GM18858 (cell line): ENCODE results near the gene CPNE5.

Experiments
- ATAC-seq: cut with Tn5 transposase; IDR thresholded peaks from one replicate; pipeline ENCODE4 v1.9.1; 2021; ENCODE audit not compliant: unreplicated experiment

The CPNE5 gene

GRCh38 chr6:36858407-36858981 is 19.2 kb upstream of the CPNE5 start:
- ATAC-seq, result no peak

DNA sequence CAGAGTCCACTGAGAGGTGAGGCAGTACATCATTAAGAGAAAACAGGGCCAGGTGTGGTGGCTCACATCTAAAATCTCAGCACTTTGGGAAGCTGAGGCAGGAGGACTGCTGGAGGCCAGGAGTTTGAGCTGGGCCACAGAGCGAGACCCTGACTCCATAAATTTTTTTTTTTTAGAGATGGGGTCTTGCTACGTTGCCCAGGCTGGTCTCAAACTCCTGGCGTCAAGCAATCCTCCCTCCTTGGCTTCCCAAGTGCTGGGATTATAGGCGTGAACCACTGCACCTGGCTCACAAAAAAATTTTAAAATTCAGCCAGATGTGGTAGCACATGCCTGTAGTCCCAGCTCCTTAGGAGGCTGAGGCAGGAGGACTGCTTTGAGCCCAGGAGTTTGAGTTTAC is 18.1 kb upstream of the CPNE5 start:
- no peak for ATAC-seq

- no peak for ATAC-seq
Measured at GRCh38 chr6:36856277-36856676, 17.0 kb upstream of the CPNE5 start.

- no peak for ATAC-seq
Measured at GRCh38 chr6:36855750-36856149, 16.5 kb upstream of the CPNE5 start.

GRCh38 chr6:36853325-36853724 is 14.1 kb upstream of the CPNE5 start:
- no peak for ATAC-seq

DNA sequence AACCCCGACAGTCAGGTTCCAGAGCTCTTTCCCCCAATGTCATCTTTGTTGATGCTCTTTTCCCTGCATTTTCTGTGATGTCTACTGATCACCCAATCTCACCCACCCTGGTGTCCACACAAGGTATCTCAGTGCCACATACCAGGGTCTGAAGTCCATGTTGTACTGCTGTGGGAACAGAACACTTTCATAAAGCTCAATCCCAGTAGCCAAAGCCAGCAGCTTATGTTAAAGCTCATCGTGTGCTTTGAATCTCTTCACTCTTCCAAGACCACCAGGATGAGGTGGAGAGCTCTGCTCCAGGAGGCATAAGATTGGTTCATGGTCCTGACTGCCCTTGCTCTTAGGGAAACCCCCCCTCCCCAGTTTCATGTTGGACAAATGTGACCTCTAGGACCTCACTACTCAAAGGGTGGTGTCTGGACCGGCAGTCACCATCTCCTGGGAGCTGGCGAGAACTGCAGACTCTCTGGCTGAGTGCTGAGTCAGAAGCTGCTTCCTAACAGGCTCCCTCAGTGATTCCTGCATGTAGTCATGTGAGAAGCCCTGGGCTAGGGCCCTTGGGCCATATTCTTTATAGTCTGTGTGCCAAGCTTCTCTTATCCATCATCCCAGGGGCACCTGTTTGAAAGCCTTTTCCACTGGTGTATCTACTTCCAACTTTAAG is 13.4 kb upstream of the CPNE5 start:
- no peak for ATAC-seq

DNA sequence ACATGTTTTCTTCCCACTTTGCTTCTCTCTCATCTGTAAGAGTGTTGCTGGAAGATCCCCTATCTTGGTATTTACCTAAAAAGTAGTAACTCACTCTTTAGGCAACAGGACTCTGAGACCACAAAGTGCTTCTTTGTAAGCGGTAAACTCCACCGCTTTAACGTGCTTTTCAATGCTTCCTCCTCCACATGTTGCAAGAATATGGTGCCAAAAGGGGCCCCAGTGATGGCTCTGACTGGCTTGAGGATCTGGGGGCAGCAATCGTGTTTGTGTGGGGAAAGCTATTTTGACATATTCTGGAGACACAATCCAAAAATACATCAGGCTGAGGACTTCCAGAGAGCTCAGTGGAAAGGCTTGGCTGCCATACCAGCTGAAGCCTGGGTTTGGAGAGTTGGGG is 12.4 kb upstream of the CPNE5 start:
- ATAC-seq, result no peak

GRCh38 chr6:36851149-36851614 is 11.9 kb upstream of the CPNE5 start:
- ATAC-seq, result no peak

DNA sequence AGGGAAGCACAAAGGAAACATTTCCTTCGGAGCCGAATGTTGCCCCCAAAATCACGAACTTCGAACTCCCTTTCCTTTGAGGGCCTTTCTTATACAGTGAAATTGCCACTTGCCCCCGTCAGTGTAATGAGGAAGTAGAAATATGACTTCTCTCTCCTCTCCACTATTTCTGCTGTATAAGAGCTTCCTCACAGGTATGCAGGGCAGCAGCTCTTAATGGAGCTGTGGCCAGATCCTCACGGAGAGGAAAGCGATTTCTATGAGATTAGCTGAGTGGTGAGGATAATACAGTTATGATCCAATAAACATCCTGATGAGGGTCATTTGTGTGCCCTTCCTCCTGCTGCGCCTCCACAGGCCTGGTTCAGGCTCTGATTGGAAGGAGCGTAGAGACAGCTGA is 10.8 kb upstream of the CPNE5 start:
- ATAC-seq, result no peak

GRCh38 chr6:36848658-36849441 is 9.6 kb upstream of the CPNE5 start:
- no peak for ATAC-seq

- ATAC-seq, result no peak
Measured at GRCh38 chr6:36847991-36848390, 8.7 kb upstream of the CPNE5 start.

- ATAC-seq, result no peak
Measured at GRCh38 chr6:36847152-36847551, 7.9 kb upstream of the CPNE5 start.

DNA sequence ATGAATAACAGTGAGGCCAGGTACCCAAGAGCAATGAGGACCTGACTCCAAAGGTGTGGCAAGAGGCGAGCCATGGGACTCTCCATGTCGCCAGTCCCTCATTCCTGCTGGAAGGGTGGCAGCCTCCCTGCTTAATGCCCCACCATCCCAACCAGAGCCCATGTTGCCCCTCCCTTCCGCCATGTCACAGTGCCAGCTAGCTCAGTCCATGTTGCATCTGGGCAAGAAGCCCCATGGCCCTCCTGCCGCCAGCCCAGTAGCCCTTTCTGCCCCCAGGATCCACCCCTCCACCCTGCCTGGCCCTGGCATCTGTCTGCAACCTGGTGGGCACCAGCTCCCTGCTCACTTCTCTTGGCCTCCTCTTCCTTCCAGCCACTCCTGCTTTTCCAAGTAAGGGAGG is 6.0 kb upstream of the CPNE5 start:
- no peak for ATAC-seq

DNA sequence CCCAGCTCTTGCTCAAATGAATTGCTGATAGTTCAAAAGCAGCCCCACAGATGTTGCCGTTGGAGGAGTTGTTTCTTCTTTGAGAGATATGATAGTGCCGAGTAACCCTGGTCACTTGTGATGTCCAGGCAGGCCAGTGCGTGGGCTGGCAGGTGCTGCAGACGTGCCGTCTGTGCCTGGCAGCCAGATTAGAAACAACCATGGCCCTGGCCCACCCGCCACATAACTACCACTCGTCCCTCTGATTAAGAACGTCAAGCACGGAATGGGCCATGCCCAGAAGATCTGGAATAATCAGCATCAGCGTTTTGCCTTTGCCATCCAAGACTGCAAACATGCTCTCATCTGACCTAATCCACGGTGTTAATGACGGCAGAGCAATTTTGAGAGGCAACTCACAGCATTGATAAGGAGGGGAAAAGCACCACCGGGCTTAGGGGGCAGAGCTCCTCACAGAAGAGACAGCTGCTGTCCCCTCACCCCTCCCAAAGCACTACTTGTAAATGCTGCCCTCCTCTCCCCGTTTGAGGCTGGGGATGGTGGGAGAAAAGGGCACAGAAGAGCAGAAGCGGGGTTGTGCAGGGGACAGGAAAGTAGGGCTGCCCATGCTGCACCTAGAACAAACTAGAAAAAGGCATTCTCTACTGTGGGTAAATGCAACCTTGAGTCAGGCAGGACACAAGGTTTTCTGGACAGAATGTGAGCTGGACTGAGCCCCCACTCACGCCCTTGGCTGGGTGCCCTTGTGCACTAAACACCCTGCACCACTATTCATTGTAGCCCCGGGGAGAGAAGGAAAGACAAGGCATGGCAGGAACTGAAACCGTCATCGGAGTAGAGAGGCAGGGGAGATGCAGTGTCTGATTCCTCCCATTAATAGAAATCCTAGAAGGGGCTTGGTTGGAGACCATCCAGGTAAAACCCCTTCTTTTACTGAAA is 5.3 kb upstream of the CPNE5 start:
- ATAC-seq, result no peak

DNA sequence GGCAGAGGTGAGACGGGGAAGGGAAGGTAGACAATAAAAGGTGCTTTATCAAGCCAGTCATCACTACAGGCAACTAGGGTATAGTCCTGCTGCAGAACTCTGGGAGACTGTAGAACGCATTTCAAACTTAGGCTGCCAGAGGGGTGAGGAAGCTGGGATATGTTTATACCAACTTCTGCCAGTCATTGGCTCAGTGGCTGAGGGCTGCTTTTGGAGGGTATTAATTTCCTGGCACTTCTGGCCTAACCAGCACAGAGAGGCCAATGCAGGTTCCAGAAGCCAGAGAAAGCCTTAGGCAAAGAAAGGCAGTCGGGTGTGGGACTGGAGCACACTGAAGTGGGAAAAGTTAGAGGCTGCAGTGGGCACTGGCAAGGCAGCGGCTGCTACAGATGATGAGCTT is 3.9 kb upstream of the CPNE5 start:
- no peak for ATAC-seq

DNA sequence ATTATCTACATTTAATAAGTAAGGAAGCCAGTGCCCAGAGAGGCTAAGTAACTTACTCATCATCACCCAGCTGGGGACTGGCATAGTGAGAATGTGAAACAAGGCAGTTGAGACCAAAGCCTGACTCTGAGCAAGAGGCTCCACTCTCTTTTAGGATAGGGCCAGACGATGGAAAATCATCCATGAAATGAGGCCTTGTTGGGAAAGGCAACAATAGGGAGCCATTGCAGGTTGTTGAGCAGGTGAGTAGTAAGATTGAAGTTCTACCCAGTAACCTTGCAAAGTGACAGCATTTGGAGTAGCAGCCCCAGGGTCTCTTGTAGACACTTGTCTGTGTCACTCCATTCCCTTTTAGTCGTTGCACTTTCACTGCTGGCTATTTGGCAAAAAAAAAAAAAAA is 2.5 kb upstream of the CPNE5 start:
- no peak for ATAC-seq

- no peak for ATAC-seq
Measured at GRCh38 chr6:36840432-36841403, 1.5 kb upstream of the CPNE5 start.

- no peak for ATAC-seq
Measured at GRCh38 chr6:36839749-36840431, 646 bp upstream of the CPNE5 start.

DNA sequence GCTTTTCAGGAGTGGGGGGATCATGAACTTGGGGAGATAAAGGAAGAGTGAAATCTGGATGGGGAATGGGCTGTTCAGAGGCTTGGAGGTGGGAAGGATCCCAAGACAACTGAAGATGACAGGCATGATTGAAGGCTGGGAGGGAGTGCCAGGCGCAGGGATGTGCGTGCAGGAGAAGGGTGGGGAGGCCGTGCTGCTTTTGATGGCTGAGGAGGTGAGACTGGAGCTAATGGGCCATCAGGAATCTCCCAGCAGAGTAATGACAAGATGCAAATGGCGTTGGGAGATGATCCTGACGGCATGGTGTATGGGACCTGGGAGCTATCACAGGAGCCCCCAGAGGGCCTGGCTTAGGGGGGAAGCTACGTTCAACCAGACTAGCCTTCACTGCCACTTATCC is 1.6 kb downstream of the CPNE5 start:
- no peak for ATAC-seq

- ATAC-seq, result no peak
Measured at GRCh38 chr6:36837022-36837339, 2.3 kb downstream of the CPNE5 start.
